ENCODE results near the gene HOTAIR. TPM values are rescaled to one million over a fixed set of nuclear protein-coding genes. Genes with fewer than 3 reads are reported as not detected.
A peak's percentile ranks its signal among the peaks of the same experiment; 100 is the strongest.

The HOTAIR gene
- total RNA-seq, 1 donor from 2014 or later: not detected

DNA sequence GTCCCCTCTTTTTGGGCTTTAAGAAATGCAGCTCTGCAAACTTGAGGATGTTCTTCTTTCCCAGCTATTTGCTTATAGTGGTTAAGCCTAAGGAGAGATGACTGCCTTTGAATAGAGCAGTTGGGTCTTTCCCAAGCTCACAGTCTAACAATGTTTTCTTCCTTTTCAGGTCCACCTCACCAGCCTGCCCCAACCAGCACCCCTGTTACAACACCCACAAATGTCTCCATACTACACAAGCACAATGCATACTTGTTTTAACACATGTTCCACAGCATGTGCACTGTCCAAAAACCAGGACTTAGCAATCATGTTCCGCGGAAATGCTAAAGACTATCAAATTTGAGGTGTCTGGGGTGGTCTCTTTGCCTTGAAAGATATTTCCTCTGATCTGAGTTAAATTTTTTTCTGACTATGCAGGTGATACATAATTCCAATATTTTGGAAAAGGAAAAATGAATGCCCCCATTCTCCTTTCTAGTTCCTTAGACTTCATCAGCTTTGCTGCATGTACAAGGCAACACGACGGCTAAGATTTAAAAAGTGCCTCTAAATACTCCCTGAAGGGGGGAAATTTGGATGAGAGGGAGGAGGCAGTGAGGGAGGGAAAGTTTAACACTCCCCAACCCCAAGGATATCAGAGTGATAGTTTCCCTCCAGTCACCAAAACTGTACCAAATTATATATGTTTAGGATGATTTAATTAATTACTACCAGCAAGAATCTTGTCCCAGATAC, 42.7 kb downstream of the HOTAIR start:
- DNase-seq (ENCODE audit: low spot score): no peak
- no peaks in the 10 kb centered on the region for H3F3A ChIP-seq (ENCODE audit: low read depth)
- TF ChIP-seq, protein P1, sequence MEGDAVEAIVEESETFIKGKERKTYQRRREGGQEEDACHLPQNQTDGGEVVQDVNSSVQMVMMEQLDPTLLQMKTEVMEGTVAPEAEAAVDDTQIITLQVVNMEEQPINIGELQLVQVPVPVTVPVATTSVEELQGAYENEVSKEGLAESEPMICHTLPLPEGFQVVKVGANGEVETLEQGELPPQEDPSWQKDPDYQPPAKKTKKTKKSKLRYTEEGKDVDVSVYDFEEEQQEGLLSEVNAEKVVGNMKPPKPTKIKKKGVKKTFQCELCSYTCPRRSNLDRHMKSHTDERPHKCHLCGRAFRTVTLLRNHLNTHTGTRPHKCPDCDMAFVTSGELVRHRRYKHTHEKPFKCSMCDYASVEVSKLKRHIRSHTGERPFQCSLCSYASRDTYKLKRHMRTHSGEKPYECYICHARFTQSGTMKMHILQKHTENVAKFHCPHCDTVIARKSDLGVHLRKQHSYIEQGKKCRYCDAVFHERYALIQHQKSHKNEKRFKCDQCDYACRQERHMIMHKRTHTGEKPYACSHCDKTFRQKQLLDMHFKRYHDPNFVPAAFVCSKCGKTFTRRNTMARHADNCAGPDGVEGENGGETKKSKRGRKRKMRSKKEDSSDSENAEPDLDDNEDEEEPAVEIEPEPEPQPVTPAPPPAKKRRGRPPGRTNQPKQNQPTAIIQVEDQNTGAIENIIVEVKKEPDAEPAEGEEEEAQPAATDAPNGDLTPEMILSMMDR (IDR thresholded peaks at IDR 0.05): no peak
- TF ChIP-seq EZH2phosphoT487 (IDR thresholded peaks at IDR 0.05): no peak
- no peak for TF ChIP-seq EZH2 (IDR thresholded peaks at IDR 0.05)
- no peak overlapping the region for H3K9ac ChIP-seq
- H3K9me3 ChIP-seq (ENCODE audit: low read depth): no peaks in the 10 kb centered on the region
- H4K20me1 ChIP-seq (ENCODE audit: low read depth): peaks cover 20% of the 10 kb centered on the region
- Mint-ChIP-seq H3K4me3 (no peak overlapping the region), H3K36me3 (no peaks in the 10 kb centered on the region), H3K9me3 (peaks cover 15% of the 10 kb centered on the region), H3K27ac (no peak overlapping the region), H3K4me1 (no peaks in the 10 kb centered on the region), H3K27me3 (ENCODE audit: insufficient read depth, low read depth) (peaks cover 98% of the 10 kb centered on the region)
- no peak overlapping the region for H3K4me2 ChIP-seq
- no peaks in the 10 kb centered on the region for H3K79me2 ChIP-seq (ENCODE audit: low read depth)
- H3K27me3 ChIP-seq: peaks cover 100% of the 10 kb centered on the region
- no peaks in the 10 kb centered on the region for H3K36me3 ChIP-seq
- no peak overlapping the region for H2AFZ ChIP-seq (replicated peaks)
- H3K4me3 ChIP-seq: no peak overlapping the region
- H3K27ac ChIP-seq: no peak overlapping the region
- no peaks in the 10 kb centered on the region for H3K4me1 ChIP-seq

DNA sequence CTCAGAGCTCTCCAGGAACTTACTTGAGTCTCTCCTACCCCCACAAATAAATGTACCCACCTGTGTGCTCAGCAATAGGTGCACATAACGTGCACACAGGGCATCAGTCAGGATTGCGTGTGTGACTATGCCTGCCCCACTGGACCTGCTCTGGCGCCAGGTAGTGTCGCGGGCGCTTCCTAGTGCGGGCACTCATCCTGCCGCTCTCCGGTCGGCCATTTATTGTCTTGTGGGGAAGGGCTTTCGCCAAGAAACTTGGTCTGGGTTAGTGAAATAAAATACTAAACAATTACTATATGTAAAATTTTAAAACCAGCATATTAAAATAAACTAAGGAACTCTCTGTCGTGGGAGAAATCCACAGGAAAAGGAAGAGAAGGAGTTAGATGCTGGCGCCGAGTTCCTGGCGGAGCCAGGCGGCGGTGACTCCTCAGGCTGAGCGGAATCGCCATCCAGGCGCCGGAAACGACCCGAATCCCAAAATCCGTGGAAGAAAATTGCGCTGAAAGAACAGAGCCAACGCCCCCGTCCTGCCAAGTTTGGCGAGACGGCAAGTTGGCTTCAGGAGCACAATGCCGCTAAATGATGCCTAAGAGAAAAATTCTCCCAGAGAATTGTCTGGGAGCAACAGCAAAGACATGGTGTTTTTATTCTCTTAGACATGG, 44.0 kb downstream of the HOTAIR start:
- H3K9me3 ChIP-seq (ENCODE audit: low read depth): no peaks in the 10 kb centered on the region
- H3K27me3 ChIP-seq: peaks cover 100% of the 10 kb centered on the region
- H3K27ac ChIP-seq: no peak overlapping the region
- Mint-ChIP-seq H3K27ac (no peak overlapping the region), H3K4me1 (no peaks in the 10 kb centered on the region), H3K36me3 (no peaks in the 10 kb centered on the region), H3K9me3 (peaks cover 15% of the 10 kb centered on the region), H3K27me3 (ENCODE audit: insufficient read depth, low read depth) (peaks cover 98% of the 10 kb centered on the region), H3K4me3 (no peak overlapping the region)
- H4K20me1 ChIP-seq (ENCODE audit: low read depth): peaks cover 17% of the 10 kb centered on the region
- H3K4me2 ChIP-seq: no peak overlapping the region
- no peak overlapping the region for H3K4me3 ChIP-seq
- H3K79me2 ChIP-seq (ENCODE audit: low read depth): no peaks in the 10 kb centered on the region
- no peak overlapping the region for H3K9ac ChIP-seq
- H3F3A ChIP-seq (ENCODE audit: low read depth): no peaks in the 10 kb centered on the region
- no peak overlapping the region for H2AFZ ChIP-seq (replicated peaks)
- no peaks in the 10 kb centered on the region for H3K36me3 ChIP-seq
- no peaks in the 10 kb centered on the region for H3K4me1 ChIP-seq
- no peak for DNase-seq (ENCODE audit: low spot score)
- TF ChIP-seq, protein P1 (IDR thresholded peaks at IDR 0.05): no peak
- TF ChIP-seq EZH2 (IDR thresholded peaks at IDR 0.05): peak; percentile 87
- TF ChIP-seq EZH2phosphoT487 (IDR thresholded peaks at IDR 0.05): peak; percentile 50

DNA sequence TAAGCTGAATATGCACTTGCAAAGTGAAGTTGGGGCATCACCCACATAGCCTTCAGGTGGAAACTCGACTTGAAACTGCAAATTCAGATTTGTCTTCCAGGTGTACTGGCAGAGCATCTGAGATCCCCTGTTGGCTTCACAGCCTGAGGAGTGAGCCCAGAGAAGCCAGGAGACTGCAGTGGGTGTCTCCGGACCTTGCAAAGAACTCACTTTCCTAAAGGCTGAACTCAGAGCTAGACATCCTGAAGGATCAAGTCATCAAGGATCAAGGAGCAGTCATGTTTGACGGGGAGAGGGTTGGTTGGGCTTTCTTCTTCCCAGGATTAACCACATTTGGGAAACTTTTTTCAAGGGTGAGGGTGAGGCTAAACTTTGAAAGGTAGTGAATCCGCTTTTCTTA, 45.2 kb downstream of the HOTAIR start:
- no peaks in the 10 kb centered on the region for H3K36me3 Mint-ChIP-seq

More for the DNA sequence above, 45.2 kb downstream of the HOTAIR start:
- H3K9me3 ChIP-seq (ENCODE audit: low read depth): no peaks in the 10 kb centered on the region
- Mint-ChIP-seq H3K27me3 (ENCODE audit: insufficient read depth, low read depth) (peaks cover 94% of the 10 kb centered on the region), H3K27ac (no peak overlapping the region), H3K4me1 (no peaks in the 10 kb centered on the region), H3K9me3 (peaks cover 10% of the 10 kb centered on the region), H3K4me3 (no peak overlapping the region)
- H3K4me3 ChIP-seq: no peak overlapping the region
- no peak overlapping the region for H2AFZ ChIP-seq (replicated peaks)
- H3K27me3 ChIP-seq: peaks cover 100% of the 10 kb centered on the region
- no peaks in the 10 kb centered on the region for H3F3A ChIP-seq (ENCODE audit: low read depth)
- H3K36me3 ChIP-seq: no peaks in the 10 kb centered on the region
- no peak overlapping the region for H3K9ac ChIP-seq
- DNase-seq (ENCODE audit: low spot score): no peak
- H3K27ac ChIP-seq: no peak overlapping the region
- TF ChIP-seq EZH2phosphoT487 (IDR thresholded peaks at IDR 0.05): no peak
- H3K79me2 ChIP-seq (ENCODE audit: low read depth): no peaks in the 10 kb centered on the region
- no peaks in the 10 kb centered on the region for H3K4me1 ChIP-seq
- H3K4me2 ChIP-seq: no peak overlapping the region
- peaks cover 9% of the 10 kb centered on the region for H4K20me1 ChIP-seq (ENCODE audit: low read depth)

Measured in neural progenitor cell (in vitro differentiated cells).